GM11168 (cell line): Measurements from ENCODE around the gene NDUFS4.
"Not testable (repeated sequence)": the region's sequence is repeated elsewhere in the genome, so short reads cannot be mapped to it uniquely, and the experiment has no call there.

Source experiments
- in situ Hi-C: fragments of 300-500 bp; cut with MboI; formaldehyde crosslinking; loops from one replicate; pipeline ENCODE4 v1.12.0; 2022; ENCODE audit warnings: low sequenced_read_pairs; ENCODE audit not compliant: unreplicated experiment

NDUFS4 gene

GRCh38 chr5:53645078-53645477, 84.6 kb downstream of the NDUFS4 start:
- in situ Hi-C loops, result no loop called here

- in situ Hi-C loops, result no loop called here
Measured at GRCh38 chr5:53649352-53649751, 88.9 kb downstream of the NDUFS4 start.

GRCh38 chr5:53660573-53660972, 100.1 kb downstream of the NDUFS4 start:
- in situ Hi-C loops, result not testable (repeated sequence)

- in situ Hi-C loops, result not testable (repeated sequence)
Measured at GRCh38 chr5:53665313-53665712, 104.9 kb downstream of the NDUFS4 start.

- in situ Hi-C loops, result no loop called here
Measured at GRCh38 chr5:53667621-53668020, 107.2 kb downstream of the NDUFS4 start.

- in situ Hi-C loops, result no loop called here
Measured at GRCh38 chr5:53671447-53671846, 111.0 kb downstream of the NDUFS4 start.

- in situ Hi-C loops, result no loop called here
Measured at GRCh38 chr5:53674121-53674520, 113.7 kb downstream of the NDUFS4 start.

- in situ Hi-C loops, result no loop called here
Measured at GRCh38 chr5:53677632-53678031, 117.2 kb downstream of the NDUFS4 start.

- in situ Hi-C loops, result no loop called here
Measured at GRCh38 chr5:53678981-53679660, 118.7 kb downstream of the NDUFS4 start.

GRCh38 chr5:53681079-53681478, 120.6 kb downstream of the NDUFS4 start:
- in situ Hi-C loops, result no loop called here

- in situ Hi-C loops, result no loop called here
Measured at GRCh38 chr5:53691014-53691413, 130.6 kb downstream of the NDUFS4 start.

- in situ Hi-C loops, result no loop called here
Measured at GRCh38 chr5:53694520-53695022, 134.1 kb downstream of the NDUFS4 start.

- in situ Hi-C loops, result not testable (repeated sequence)
Measured at GRCh38 chr5:53710405-53710804, 150.0 kb downstream of the NDUFS4 start.

- in situ Hi-C loops, result no loop called here
Measured at GRCh38 chr5:53712327-53712726, 151.9 kb downstream of the NDUFS4 start.

- in situ Hi-C loops, result no loop called here
Measured at GRCh38 chr5:53713978-53714666, 153.7 kb downstream of the NDUFS4 start.

- in situ Hi-C loops, result no loop called here
Measured at GRCh38 chr5:53714667-53715010, 154.2 kb downstream of the NDUFS4 start.

- in situ Hi-C loops, result no loop called here
Measured at GRCh38 chr5:53726121-53726520, 165.7 kb downstream of the NDUFS4 start.

- in situ Hi-C loops, result no loop called here
Measured at GRCh38 chr5:53730943-53731342, 170.5 kb downstream of the NDUFS4 start.
